CD4-positive, alpha-beta T cell treated with Interleukin-15 for 1 hour (primary cell): ENCODE results near the gene EXOC1L.
"Not testable (repeated sequence)": the region's sequence is repeated elsewhere in the genome, so short reads cannot be mapped to it uniquely, and the experiment has no call there.

Experiments
- DNase-seq: peaks from one replicate; pipeline ENCODE4 v3.0.0-alpha.2; 2020

The EXOC1L gene

DNA sequence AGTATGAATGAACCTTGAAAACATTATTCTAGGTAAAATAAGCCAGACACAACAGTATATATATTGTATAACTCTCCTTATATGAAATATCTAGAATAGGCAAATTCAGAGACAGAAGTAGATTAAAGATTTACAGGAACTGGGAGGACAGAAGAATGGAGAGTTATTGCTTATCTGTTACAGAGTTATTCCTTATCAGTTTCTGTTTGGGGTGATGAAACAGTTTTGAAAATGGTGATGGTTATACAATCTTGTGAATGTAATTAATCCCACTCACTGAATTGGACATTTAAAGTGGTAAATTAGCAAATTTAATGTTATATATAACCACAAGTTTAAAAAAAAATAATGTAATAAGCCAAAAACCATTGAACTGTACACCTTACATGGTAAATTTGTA is 19.4 kb downstream of the EXOC1L start:
- no peak for DNase-seq

DNA sequence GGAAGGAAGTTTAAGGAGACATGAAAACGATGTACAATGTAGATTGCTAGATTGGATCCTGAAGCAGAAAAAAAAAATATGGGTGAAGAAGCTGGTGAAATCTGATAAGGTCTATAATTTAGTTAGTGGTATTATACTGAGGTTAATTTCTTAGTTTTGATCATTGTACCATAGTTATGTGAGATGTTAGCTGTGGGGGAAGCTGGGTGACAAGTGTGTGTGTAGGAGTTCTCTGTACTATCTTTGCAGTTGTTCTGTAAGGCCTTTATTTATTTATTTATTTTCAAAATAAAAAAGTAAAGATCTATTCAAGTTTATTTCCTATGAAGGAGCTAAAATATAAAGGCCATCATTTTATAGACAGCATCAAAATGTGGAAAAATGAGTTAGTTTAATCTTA is 21.4 kb downstream of the EXOC1L start:
- DNase-seq, result no peak

GRCh38 chr4:55841373-55842239 is 22.0 kb downstream of the EXOC1L start:
- not testable (repeated sequence) for DNase-seq

DNA sequence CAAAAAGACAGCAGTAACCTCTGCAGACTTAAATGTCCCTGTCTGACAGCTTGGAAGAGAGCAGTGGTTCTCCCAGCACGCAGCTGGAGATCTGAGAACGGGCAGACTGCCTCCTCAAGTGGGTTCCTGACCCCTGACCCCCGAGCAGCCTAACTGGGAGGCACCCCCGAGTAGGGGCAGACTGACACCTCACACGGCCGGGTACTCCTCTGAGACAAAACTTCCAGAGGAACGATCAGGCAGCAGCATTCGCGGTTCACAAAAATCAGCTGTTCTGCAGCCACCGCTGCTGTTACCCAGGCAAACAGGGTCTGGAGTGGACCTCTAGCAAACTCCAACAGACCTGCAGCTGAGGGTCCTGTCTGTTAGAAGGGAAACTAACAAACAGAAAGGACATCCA is 22.7 kb downstream of the EXOC1L start:
- DNase-seq, result not testable (repeated sequence)

GRCh38 chr4:55849724-55850123 is 30.1 kb downstream of the EXOC1L start:
- no peak for DNase-seq

- DNase-seq, result no peak
Observed at GRCh38 chr4:55851885-55852284, 32.3 kb downstream of the EXOC1L start.

- peak; percentile 95 for DNase-seq
Observed at GRCh38 chr4:55853484-55854046, 34.0 kb downstream of the EXOC1L start, which contains the start of gene EXOC1. Gene EXOC1 (plus strand): TSS chr4:55853648. CDS start chr4:55858324, 4,676 bp downstream.

- no peak for DNase-seq
Observed at GRCh38 chr4:55854129-55854528, 34.5 kb downstream of the EXOC1L start.

DNA sequence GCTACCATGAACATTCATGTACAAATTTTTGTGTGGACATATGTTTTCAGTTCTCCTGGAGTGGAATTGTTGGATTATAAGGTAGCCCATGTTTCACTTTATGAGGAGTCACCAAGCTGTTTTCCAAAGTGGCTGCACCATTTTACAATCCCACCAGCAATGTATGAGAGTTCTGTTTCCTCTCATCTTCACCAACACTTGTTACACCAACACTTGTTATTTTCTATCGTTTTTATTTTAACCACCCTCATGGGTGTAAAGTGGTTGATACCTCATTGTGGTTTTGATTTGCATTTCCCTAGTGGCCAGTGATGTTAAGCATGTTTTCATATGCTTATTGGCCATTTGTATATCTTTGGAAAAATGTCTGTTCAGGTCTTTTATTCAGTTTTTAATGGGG is 38.0 kb downstream of the EXOC1L start:
- DNase-seq, result no peak

DNA sequence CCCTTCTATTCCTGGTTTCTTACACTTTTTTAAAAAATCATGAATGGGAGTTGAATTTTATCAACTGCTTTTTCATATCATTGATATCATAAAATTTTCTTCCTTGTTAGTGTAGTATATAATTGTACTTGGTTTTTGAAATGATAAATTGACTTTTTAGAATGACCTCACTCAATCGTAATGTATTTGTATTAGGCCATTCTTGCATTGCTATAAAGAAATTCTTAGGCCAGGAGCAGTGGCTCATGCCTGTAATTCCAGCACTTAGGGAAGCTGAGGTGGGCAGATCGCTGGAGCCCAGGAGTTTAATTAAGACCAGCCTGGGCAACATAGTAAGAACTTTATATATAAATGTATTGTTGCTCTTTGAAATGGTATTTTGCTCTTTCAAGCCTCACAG is 40.1 kb downstream of the EXOC1L start:
- no peak for DNase-seq

DNA sequence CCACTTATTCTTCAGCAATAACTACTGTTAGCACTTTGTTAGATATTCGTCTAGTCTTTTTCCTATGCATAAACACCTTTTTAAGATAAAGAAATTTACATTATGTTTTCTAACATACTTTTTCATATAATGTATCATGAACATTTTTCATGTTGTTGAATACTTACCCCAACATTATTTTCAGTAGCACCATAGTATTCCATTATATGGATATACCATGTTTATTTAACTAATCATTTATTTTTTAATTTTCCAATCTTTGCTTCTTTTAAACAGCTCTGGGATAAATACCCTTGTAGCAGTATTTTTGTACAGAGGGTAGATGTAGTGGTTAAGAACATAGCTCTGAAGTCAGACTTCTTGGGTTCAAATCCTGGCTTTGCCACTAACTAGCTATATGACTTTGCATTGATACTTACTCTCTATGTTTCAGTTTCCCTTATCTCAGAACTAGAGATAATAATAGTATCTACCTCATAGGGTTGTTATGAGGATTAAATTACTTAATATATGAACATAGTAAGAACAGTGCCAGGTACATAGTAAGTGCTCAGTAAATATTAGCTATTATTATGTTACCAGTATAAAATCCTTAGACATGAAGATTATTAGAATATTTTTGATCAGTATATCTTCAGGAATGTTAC is 45.1 kb downstream of the EXOC1L start:
- no peak for DNase-seq

GRCh38 chr4:55865228-55865806 is 45.7 kb downstream of the EXOC1L start:
- DNase-seq, result no peak

GRCh38 chr4:55866290-55866907 is 46.8 kb downstream of the EXOC1L start:
- no peak for DNase-seq

- peak; percentile 50 for DNase-seq
Observed at GRCh38 chr4:55866973-55867574, 47.5 kb downstream of the EXOC1L start.

GRCh38 chr4:55868581-55869090 is 49.0 kb downstream of the EXOC1L start:
- DNase-seq, result no peak

DNA sequence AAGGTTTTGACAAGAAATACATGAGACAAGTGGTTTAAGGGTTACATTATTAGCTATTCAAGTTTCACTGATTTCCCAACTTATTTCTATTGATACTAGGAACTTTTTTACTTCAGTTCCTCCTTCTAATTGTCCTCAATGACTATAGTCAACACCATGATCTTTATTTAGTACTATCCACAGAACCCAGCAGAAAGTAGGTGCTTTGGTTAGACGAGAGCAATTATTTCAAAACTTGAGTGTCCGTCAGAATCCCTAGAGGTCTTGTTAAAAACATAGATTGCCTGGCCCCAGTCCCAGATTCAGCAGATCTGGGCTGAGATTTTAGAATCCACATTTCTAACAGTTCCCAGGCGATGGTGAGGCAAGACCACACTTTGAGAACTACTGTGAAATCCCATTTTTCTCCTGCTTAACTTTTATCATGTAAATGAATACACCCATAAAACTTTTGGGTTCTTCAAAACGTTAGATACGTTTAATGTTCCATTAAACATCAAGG is 51.8 kb downstream of the EXOC1L start:
- no peak for DNase-seq

- no peak for DNase-seq
Observed at GRCh38 chr4:55874831-55875230, 55.2 kb downstream of the EXOC1L start.

- DNase-seq, result no peak
Observed at GRCh38 chr4:55876387-55876786, 56.8 kb downstream of the EXOC1L start.

- DNase-seq, result no peak
Observed at GRCh38 chr4:55879224-55879623, 59.6 kb downstream of the EXOC1L start.

DNA sequence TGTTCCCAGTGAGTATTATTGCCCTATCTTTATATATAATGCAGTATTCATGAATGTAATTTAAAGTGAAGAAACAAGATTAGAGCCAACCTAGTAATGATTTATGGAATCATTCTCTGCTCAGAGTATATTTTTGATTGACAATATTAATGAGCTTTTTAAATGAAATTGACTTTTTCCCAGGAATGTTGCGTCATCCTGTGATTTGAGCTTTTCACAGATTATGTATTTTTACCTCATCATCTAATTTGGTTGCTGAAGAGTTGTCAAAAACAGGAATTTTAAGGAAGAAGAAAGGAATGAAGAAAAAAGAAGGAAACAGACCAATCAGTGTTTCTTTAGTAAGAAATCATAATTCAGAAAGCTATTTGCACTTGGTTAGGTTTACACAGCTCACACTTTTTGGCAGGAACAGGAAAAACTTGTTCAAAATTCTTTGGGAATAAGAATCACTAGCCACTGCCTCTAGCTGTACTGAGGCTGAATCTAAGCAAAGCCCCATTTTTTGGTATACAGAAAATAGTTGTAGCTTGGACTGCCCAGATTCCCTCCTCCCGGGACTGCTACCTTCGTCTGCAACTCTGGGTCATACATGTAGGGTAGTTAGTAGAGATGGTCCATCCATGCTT is 61.2 kb downstream of the EXOC1L start:
- no peak for DNase-seq

GRCh38 chr4:55884093-55884850 is 64.7 kb downstream of the EXOC1L start:
- no peak for DNase-seq
